ENCODE results near the gene FYB2. TPM values are rescaled to one million over a fixed set of nuclear protein-coding genes. Genes with fewer than 3 reads are reported as not detected.

FYB2 gene
- total RNA-seq, 1 experiment from 2014 or later, result not detected

DNA sequence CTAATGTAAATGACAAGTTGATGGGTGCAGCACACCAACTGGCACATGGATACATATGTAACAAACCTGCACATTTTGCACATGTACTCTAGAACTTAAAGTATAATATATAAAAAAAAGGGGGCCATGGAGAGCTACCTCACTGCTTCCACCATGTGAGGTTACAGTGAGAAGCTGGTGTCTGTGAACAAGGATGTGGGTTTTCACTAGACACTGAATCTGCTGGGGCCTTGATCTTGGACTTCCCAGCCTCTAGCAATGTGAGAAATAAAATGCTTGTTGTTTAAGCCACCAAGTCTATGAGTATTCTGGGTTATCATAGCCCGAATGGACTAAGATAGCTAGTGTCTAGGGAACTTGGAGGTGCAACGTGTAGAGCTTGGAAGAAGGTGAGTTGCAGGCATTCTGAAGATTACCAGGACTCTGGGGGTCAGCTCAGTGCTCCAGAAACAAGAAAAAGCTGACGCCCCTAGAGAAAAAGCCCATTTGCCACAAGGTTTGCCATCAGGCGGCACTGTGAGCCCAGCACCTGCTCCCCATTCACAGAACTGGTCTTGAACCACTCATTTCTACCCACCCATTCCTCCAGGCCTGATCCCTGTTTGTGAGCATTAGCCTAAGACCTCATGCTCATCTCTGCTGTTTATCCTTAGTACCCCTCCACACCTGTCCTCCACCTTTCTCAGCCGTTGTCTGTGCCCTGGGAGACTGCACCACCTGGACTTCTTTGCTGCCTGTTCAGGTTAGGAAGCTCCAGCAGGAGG lies 15.1 kb upstream of the FYB2 start:
- no peak overlapping the region for H3K4me3 ChIP-seq (replicated peaks in 1 of 2; ENCODE audit: low read depth in 1 of 2, low read length in 2 of 2)
- H3K27ac ChIP-seq (ENCODE audit: low read depth, low read length), result no peak overlapping the region
- H3K36me3 ChIP-seq (ENCODE audit: control insufficient read depth in 1 of 2, insufficient read depth in 2 of 2, low read length in 2 of 2), result no peaks in the 10 kb centered on the region; a peak in 1 of 4 replicates
- ChIA-PET RAD21 (ENCODE audit: low non-redundant PET in 1 of 2, low total read pairs in 2 of 2, uncharacterized antibody in 2 of 2, unreplicated experiment in 2 of 2) (no interaction called here), POLR2A (no interaction called here), CTCF (no interaction called here)
- no peak overlapping the region for H2AFZ ChIP-seq (ENCODE audit: low read depth, low read length, poor library complexity, severe bottlenecking)
- H3K4me2 ChIP-seq (ENCODE audit: low read length), result no peak overlapping the region
- peaks cover 21% of the 10 kb centered on the region; the same call in 1 of the 2 replicates for H3K27me3 ChIP-seq (ENCODE audit: insufficient read depth, low read length)
- intact Hi-C loops (cut with micrococcal nuclease), result no loop called here
- H3K9ac ChIP-seq (ENCODE audit: low read length), result no peak overlapping the region
- ATAC-seq (no peak), DNase-seq (ENCODE audit: low read depth, low spot score) (no peak)
- no peaks in the 10 kb centered on the region for H4K20me1 ChIP-seq (ENCODE audit: insufficient read depth)
- TF ChIP-seq ZBTB33 (IDR thresholded peaks at IDR 0.05; ENCODE audit: extremely low read depth, insufficient replicate concordance, low read length), result no peak
- TF ChIP-seq JUND (IDR thresholded peaks at IDR 0.05), result no peak
- no peak for TF ChIP-seq ATF3 (IDR thresholded peaks at IDR 0.05)
- TF ChIP-seq SP1 (IDR thresholded peaks at IDR 0.05; ENCODE audit: low read depth), result no peak
- no peak for TF ChIP-seq YY1 (IDR thresholded peaks at IDR 0.05; ENCODE audit: extremely low read depth, insufficient replicate concordance, low read depth, low read length)
- H3K9me3 ChIP-seq (ENCODE audit: control insufficient read depth in 1 of 2, insufficient read depth in 1 of 2, low read depth in 1 of 2, low read length in 2 of 2), result no peaks in the 10 kb centered on the region
- BruUV-seq (replicated peaks), result no TSS peak
- H3K9me2 ChIP-seq (ENCODE audit: insufficient read depth), result no peaks in the 10 kb centered on the region
- no peaks in the 10 kb centered on the region for H3K79me2 ChIP-seq (ENCODE audit: insufficient read depth, low read length)
- peaks cover 0 to 3% of the 10 kb centered on the region in 2 experiments; a peak in 1 of 4 replicates for H3K4me1 ChIP-seq (ENCODE audit: control insufficient read depth in 1 of 2, insufficient read depth in 2 of 2, low read length in 2 of 2)

DNA sequence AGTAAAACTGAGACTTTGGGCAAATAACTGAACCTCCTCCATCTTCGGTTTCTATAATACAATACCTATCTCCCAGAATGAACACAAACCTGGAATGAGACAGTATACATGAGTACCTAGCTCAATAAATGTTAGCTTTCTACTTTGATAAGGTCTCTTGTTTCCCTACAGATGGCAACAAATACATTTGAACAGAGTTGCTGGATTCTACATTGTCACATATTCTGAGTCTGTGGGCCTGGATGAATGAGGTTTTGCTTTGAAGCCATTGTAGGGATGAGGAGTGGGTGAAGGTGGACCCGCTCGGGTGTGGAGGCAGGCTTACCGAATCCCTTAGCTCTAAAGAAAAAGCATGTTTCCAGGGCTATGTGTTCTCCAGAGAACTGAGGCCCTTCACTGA lies 13.9 kb upstream of the FYB2 start:
- H3K9me3 ChIP-seq (ENCODE audit: control insufficient read depth in 1 of 2, insufficient read depth in 1 of 2, low read depth in 1 of 2, low read length in 2 of 2), result no peaks in the 10 kb centered on the region
- H3K9ac ChIP-seq (ENCODE audit: low read length), result no peak overlapping the region
- RAD21 ChIA-PET (ENCODE audit: low non-redundant PET in 1 of 2, low total read pairs in 2 of 2, uncharacterized antibody in 2 of 2, unreplicated experiment in 2 of 2), result no interaction called here
- no peak overlapping the region for H3K4me2 ChIP-seq (ENCODE audit: low read length)
- H3K27me3 ChIP-seq (ENCODE audit: insufficient read depth, low read length), result peaks cover 17% of the 10 kb centered on the region; the same call in 1 of the 2 replicates
- H3K4me1 ChIP-seq (ENCODE audit: control insufficient read depth in 1 of 2, insufficient read depth in 2 of 2, low read length in 2 of 2), result peaks cover 0 to 3% of the 10 kb centered on the region in 2 experiments; a peak in 1 of 4 replicates
- no TSS peak for BruUV-seq (replicated peaks)
- H3K4me3 ChIP-seq (replicated peaks in 1 of 2; ENCODE audit: low read depth in 1 of 2, low read length in 2 of 2), result no peak overlapping the region
- no peak for DNase-seq (ENCODE audit: low read depth, low spot score)
- intact Hi-C loops (cut with micrococcal nuclease), result loop anchor here (2.0 kb wide), 1 partner anchor 1330 kb away; no protein-coding TSS in a partner anchor
- H3K36me3 ChIP-seq (ENCODE audit: control insufficient read depth in 1 of 2, insufficient read depth in 2 of 2, low read length in 2 of 2), result no peaks in the 10 kb centered on the region
- H2AFZ ChIP-seq (ENCODE audit: low read depth, low read length, poor library complexity, severe bottlenecking), result no peak overlapping the region
- POLR2A ChIA-PET, result no interaction called here
- ATAC-seq, result no peak
- H3K27ac ChIP-seq (ENCODE audit: low read depth, low read length), result no peak overlapping the region
- CTCF ChIA-PET, result interaction anchor here (2.2 kb wide), 1 partner anchor 135 kb away, joined by 10 read pairs; no protein-coding TSS in a partner anchor
- H3K9me2 ChIP-seq (ENCODE audit: insufficient read depth), result no peaks in the 10 kb centered on the region
- no peaks in the 10 kb centered on the region for H4K20me1 ChIP-seq (ENCODE audit: insufficient read depth)
- no peaks in the 10 kb centered on the region for H3K79me2 ChIP-seq (ENCODE audit: insufficient read depth, low read length)
- TF ChIP-seq, protein P1, sequence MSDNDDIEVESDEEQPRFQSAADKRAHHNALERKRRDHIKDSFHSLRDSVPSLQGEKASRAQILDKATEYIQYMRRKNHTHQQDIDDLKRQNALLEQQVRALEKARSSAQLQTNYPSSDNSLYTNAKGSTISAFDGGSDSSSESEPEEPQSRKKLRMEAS (IDR thresholded peaks at IDR 0.05), result no peak
- TF ChIP-seq SRF (IDR thresholded peaks at IDR 0.05; ENCODE audit: low read depth), result no peak
- TF ChIP-seq, protein P2, sequence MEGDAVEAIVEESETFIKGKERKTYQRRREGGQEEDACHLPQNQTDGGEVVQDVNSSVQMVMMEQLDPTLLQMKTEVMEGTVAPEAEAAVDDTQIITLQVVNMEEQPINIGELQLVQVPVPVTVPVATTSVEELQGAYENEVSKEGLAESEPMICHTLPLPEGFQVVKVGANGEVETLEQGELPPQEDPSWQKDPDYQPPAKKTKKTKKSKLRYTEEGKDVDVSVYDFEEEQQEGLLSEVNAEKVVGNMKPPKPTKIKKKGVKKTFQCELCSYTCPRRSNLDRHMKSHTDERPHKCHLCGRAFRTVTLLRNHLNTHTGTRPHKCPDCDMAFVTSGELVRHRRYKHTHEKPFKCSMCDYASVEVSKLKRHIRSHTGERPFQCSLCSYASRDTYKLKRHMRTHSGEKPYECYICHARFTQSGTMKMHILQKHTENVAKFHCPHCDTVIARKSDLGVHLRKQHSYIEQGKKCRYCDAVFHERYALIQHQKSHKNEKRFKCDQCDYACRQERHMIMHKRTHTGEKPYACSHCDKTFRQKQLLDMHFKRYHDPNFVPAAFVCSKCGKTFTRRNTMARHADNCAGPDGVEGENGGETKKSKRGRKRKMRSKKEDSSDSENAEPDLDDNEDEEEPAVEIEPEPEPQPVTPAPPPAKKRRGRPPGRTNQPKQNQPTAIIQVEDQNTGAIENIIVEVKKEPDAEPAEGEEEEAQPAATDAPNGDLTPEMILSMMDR (IDR thresholded peaks at IDR 0.05 in 2 of 3, conservative IDR thresholded peaks at IDR 0.05 in 1 of 3; ENCODE audit: borderline replicate concordance in 1 of 3, insufficient read depth in 1 of 3, low read depth in 2 of 3, low read length in 2 of 3), result no peak
- TF ChIP-seq POLR2A (IDR thresholded peaks at IDR 0.05; ENCODE audit: borderline replicate concordance, extremely low read depth, insufficient read depth, insufficient read length), result no peak
- TF ChIP-seq JUND (IDR thresholded peaks at IDR 0.05), result no peak
- TF ChIP-seq ZBTB33 (IDR thresholded peaks at IDR 0.05; ENCODE audit: extremely low read depth, insufficient replicate concordance, low read length), result no peak
- TF ChIP-seq FOSL1 (IDR thresholded peaks at IDR 0.05; ENCODE audit: low read depth), result no peak
- TF ChIP-seq RAD21 (IDR thresholded peaks at IDR 0.05; ENCODE audit: low read depth), result no peak
- no peak for TF ChIP-seq EZH2phosphoT487 (IDR thresholded peaks at IDR 0.05; ENCODE audit: borderline replicate concordance)
